Right lobe of liver (tissue), 6 donors: Measurements from ENCODE around the gene SCGB3A1. TPM values are rescaled to one million over a fixed set of nuclear protein-coding genes. Genes with fewer than 3 reads are reported as not detected.

ENCODE experiments used
- ATAC-seq, 4 donors: fragments of 200-7000 bp; cut with Tn5 transposase; one replicate each; pipeline ENCODE4 v1.9.1; 2020; ENCODE audit warnings: mild to moderate bottlenecking in 4 of 4, moderate library complexity in 4 of 4
- DNase-seq, 3 donors: peaks; one replicate each; pipeline ENCODE4 v3.0.0-alpha.2; 2020
- H3K27ac ChIP-seq, 3 donors: fragments of 200-600 bp; one replicate each; pipeline ENCODE4 v1.8.0; 2022
- H3K27me3 ChIP-seq, 2 donors: fragments of 200-600 bp; one replicate each; pipeline ENCODE4 v1.8.0; 2022
- H3K36me3 ChIP-seq, 4 donors: fragments of 200-600 bp; sonication (generic) in 1 of 4; one replicate each; pipeline versions ENCODE4 v1.5.1 to v1.8.0; 2017 to 2022; ENCODE audit warnings: control low read depth in 1 of 4
- H3K4me1 ChIP-seq, 4 donors: fragments of 200-600 bp; sonication (generic) in 1 of 4; one replicate each; pipeline versions ENCODE4 v1.5.1 to v1.8.0; 2017 to 2022; ENCODE audit warnings: control low read depth in 1 of 4
- H3K4me3 ChIP-seq, 3 donors: fragments of 200-600 bp; one replicate each; pipeline ENCODE4 v1.8.0; 2022
- H3K9me3 ChIP-seq, 4 donors: fragments of 200-600 bp; sonication (generic) in 1 of 4; one replicate each; pipeline versions ENCODE4 v1.5.1 to v1.8.0; 2017 to 2022; ENCODE audit warnings: control low read depth in 1 of 4
- CTCF ChIP-seq, 4 donors: fragments of 200-600 bp in 3 of 4; fragments of 450-650 bp in 1 of 4; IDR thresholded peaks; one replicate each; pipeline versions ENCODE4 v1.5.1 to v1.8.0; 2016 to 2022; ENCODE audit warnings: antibody characterized with exemption in 4 of 4, mild to moderate bottlenecking in 2 of 4
- POLR2A ChIP-seq: fragments of 450-650 bp; IDR thresholded peaks from one replicate; pipeline ENCODE4 v1.6.1; 2017; ENCODE audit warnings: antibody characterized with exemption, mild to moderate bottlenecking
- WGBS: methylation state at CpG from one replicate; pipeline ENCODE4 v1.1.6; 2018; ENCODE audit warnings: low coverage, low lambda C conversion rate; ENCODE audit not compliant: insufficient coverage; ENCODE audit errors: missing lambda C conversion rate; 5-methylcytosine and 5-hydroxymethylcytosine counted together
- intact Hi-C, 2 donors: fragments of 100-400 bp; cut with DNase I; formaldehyde crosslinking; loops; one replicate each; pipeline versions ENCODE4 v1.11.2 to v1.14.1; 2022
- long read RNA-seq: library from polyadenylated mRNA; unstranded; transcript quantifications from one replicate; pipeline ENCODE4 v2.0.0, GENCODE V29; 2019
- total RNA-seq, 6 experiments: library from RNA; depleted of rRNA in 2 of 6; stranded (reverse); fragments of >200 nt in 2 of 6; fragmentation: NEBNext Ultra II Directional in 3 of 6; extraction: Animal tissue kit (Norgen Biotek cat#: 25700) in 3 of 6; gene quantifications; one replicate each; pipeline versions ENCODE4 v1.1.0 to v1.2.4, GENCODE V29; 2016 to 2023
- donor health status: DM: no; HTN: yes; CAD: no.
- donor health status: DM: no; HTN: no; CAD: no.
- donor health status: DM: no; HTN: no; CAD: no.
- donor health status: DM: no; HTN: yes; CAD: no.
- donor health status: DM: no; HTN: yes; CAD: no.

SCGB3A1 gene
- 1 to 10 TPM in 1 of 6 experiments, under 1 TPM in 1, not detected in 4; 0.57 to 3.3 TPM for total RNA-seq
- long read RNA-seq, partial matches to known transcripts, result 0 of 1 reads
- long read RNA-seq, other reads (novel, unspliced or antisense), result 0 of 1 reads

- TF ChIP-seq POLR2A (no peak), CTCF (IDR thresholded peaks at IDR 0.05) (no peak)
- H3K27ac ChIP-seq, result no peak within 1 kb of the TSS
- no CpG with 5 or more reads among the region's 60 CpGs for WGBS
- H3K9me3 ChIP-seq, result no peaks in the 10 kb centered on the region
- intact Hi-C loops, result no loop called here
- H3K4me3 ChIP-seq, result peak within 1 kb of the TSS in 1 of 3 donors; percentile 10
- peak in 2 of 3 donors; percentile 23 to 52 for DNase-seq
- H3K27me3 ChIP-seq, result peaks cover 0 to 14% of the 10 kb centered on the region in 2 donors
- H3K4me1 ChIP-seq, result peaks cover 0 to 14% (median 2%) of the 10 kb centered on the region in 4 donors
- ATAC-seq, result peak; percentile 3 to 39 (median 26)
- no peaks in the 10 kb centered on the region for H3K36me3 ChIP-seq
Measured at GRCh38 chr5:180591311-180591887, at the start of gene SCGB3A1. SCGB3A1 (minus strand) TSS chr5:180591499; CDS start chr5:180591462, 37 bp downstream.

- H3K27me3 ChIP-seq, result no peaks in the 10 kb centered on the region
- ATAC-seq (no peak), DNase-seq (no peak)
- 43% methylated on average over 4 of the region's 6 CpGs for WGBS
- intact Hi-C loops, result no loop called here
- no peaks in the 10 kb centered on the region for H3K4me1 ChIP-seq
- no peaks in the 10 kb centered on the region for H3K9me3 ChIP-seq
- H3K27ac ChIP-seq, result no peak overlapping the region
- no peak overlapping the region for H3K4me3 ChIP-seq
- TF ChIP-seq CTCF (IDR thresholded peaks at IDR 0.05), result no peak
- TF ChIP-seq POLR2A, result no peak
- H3K36me3 ChIP-seq, result no peaks in the 10 kb centered on the region
Measured at GRCh38 chr5:180640611-180640860, 49.2 kb upstream of the SCGB3A1 start.

GRCh38 chr5:180639741-180640610, 48.7 kb upstream of the SCGB3A1 start:
- no peak for TF ChIP-seq CTCF (IDR thresholded peaks at IDR 0.05)
- no peak for TF ChIP-seq POLR2A
- H3K9me3 ChIP-seq, result no peaks in the 10 kb centered on the region
- no peaks in the 10 kb centered on the region for H3K4me1 ChIP-seq
- DNase-seq (peak; percentile 23 to 55 (median 45)), ATAC-seq (peak; percentile 41 to 58 (median 52))
- intact Hi-C loops, result no loop called here
- H3K36me3 ChIP-seq, result no peaks in the 10 kb centered on the region
- no peak overlapping the region for H3K4me3 ChIP-seq
- 18% methylated on average over 3 of the region's 27 CpGs for whole genome bisulfite sequencing
- no peak overlapping the region for H3K27ac ChIP-seq
- no peaks in the 10 kb centered on the region for H3K27me3 ChIP-seq

- TF ChIP-seq POLR2A, result no peak
- no peak for TF ChIP-seq CTCF (IDR thresholded peaks at IDR 0.05)
- Histone ChIP-seq H3K4me1 (no peaks in the 10 kb centered on the region), H3K27ac (no peak overlapping the region), H3K27me3 (no peaks in the 10 kb centered on the region), H3K4me3 (no peak overlapping the region), H3K9me3 (no peaks in the 10 kb centered on the region), H3K36me3 (no peaks in the 10 kb centered on the region)
- intact Hi-C loops, result no loop called here
- ATAC-seq (no peak), DNase-seq (no peak)
- 46% methylated on average over 3 of the region's 3 CpGs for WGBS
Measured at GRCh38 chr5:180639287-180639686, 48.0 kb upstream of the SCGB3A1 start.
